ENCODE data around the gene CCDC148. TPM values are rescaled to one million over a fixed set of nuclear protein-coding genes. Genes with fewer than 3 reads are reported as not detected.

CCDC148 gene
- total and polyA plus RNA-seq, 2 experiments from 2014 or later, result 1.2 to 1.8 TPM

- no peak for TF ChIP-seq REST (IDR thresholded peaks at IDR 0.05; ENCODE audit: unreplicated experiment)
- TF ChIP-seq CTCF (conservative IDR thresholded peaks at IDR 0.05; ENCODE audit: low read depth in 2 of 2), result no peak
- no peak for TF ChIP-seq JUNB (IDR thresholded peaks at IDR 0.05; ENCODE audit: unreplicated experiment)
- TF ChIP-seq EZH2phosphoT487 (IDR thresholded peaks at IDR 0.05; ENCODE audit: unreplicated experiment), result no peak
These were observed 46.4 kb downstream of the CCDC148 start (continued) for GRCh38 chr2:158410132-158410531.

GRCh38 chr2:158407031-158407430 lies 49.5 kb downstream of the CCDC148 start:
- H2AFZ ChIP-seq, result no peak overlapping the region
- no peak overlapping the region for H3K27ac ChIP-seq (ENCODE audit: low read depth)
- TF ChIP-seq ZNF331 (CRISPR knock-in tag; IDR thresholded peaks at IDR 0.05; ENCODE audit: low read depth), result no peak
- TF ChIP-seq JUNB (IDR thresholded peaks at IDR 0.05; ENCODE audit: unreplicated experiment), result no peak
- no peak for TF ChIP-seq NANOG (IDR thresholded peaks at IDR 0.05; ENCODE audit: borderline replicate concordance)
- Mint-ChIP-seq H3K36me3 (ENCODE audit: low read depth) (peaks cover 21% of the 10 kb centered on the region; the same call in 2 of the 3 replicates), H3K4me3 (no peak overlapping the region), H3K9me3 (peaks cover 21% of the 10 kb centered on the region), H3K27me3 (ENCODE audit: insufficient read depth, low read depth, poor library complexity) (peaks cover 10% of the 10 kb centered on the region), H3K27ac (no peak overlapping the region), H3K4me1 (peaks cover 17% of the 10 kb centered on the region)
- peaks cover 8% of the 10 kb centered on the region for H3K4me1 ChIP-seq (ENCODE audit: insufficient read depth)
- no peak overlapping the region for H3K4me2 ChIP-seq
- no peaks in the 10 kb centered on the region for H4K20me1 ChIP-seq (replicated peaks; ENCODE audit: insufficient read depth)
- H3K79me2 ChIP-seq (replicated peaks; ENCODE audit: insufficient read depth), result no peaks in the 10 kb centered on the region
- H3K36me3 ChIP-seq (ENCODE audit: insufficient read depth), result 0 out of 2 replicates have a peak, but pooled peaks cover 3% of the 10 kb centered on the region
- ATAC-seq (no peak), DNase-seq (ENCODE audit: low spot score) (no peak)
- H3K27me3 ChIP-seq (ENCODE audit: insufficient read depth), result no peaks in the 10 kb centered on the region
- no peaks in the 10 kb centered on the region for H3K9me2 ChIP-seq (ENCODE audit: insufficient read depth)
- H3K4me3 ChIP-seq, result no peak overlapping the region
- no peaks in the 10 kb centered on the region for H3F3A ChIP-seq (replicated peaks; ENCODE audit: low read depth)

- no peaks in the 10 kb centered on the region for H3K9me2 ChIP-seq (ENCODE audit: insufficient read depth)
- TF ChIP-seq EZH2 (IDR thresholded peaks at IDR 0.05; ENCODE audit: low read depth, unreplicated experiment) (no peak), ZNF462 (CRISPR knock-in tag; IDR thresholded peaks at IDR 0.05) (no peak)
These were observed 51.2 kb downstream of the CCDC148 start for GRCh38 chr2:158405341-158405740.

More at GRCh38 chr2:158405341-158405740, 51.2 kb downstream of the CCDC148 start:
- peaks cover 15% of the 10 kb centered on the region for H3K9me3 Mint-ChIP-seq
- Histone ChIP-seq H3F3A (replicated peaks; ENCODE audit: low read depth) (no peaks in the 10 kb centered on the region), H3K4me2 (no peak overlapping the region), H2AFZ (no peak overlapping the region), H3K4me1 (ENCODE audit: insufficient read depth) (peaks cover 8% of the 10 kb centered on the region; the same call in 1 of the 2 replicates), H3K27me3 (ENCODE audit: insufficient read depth) (no peaks in the 10 kb centered on the region), H3K4me3 (no peak overlapping the region), H3K36me3 (ENCODE audit: insufficient read depth) (0 out of 2 replicates have a peak, but pooled peaks cover 3% of the 10 kb centered on the region), H3K27ac (ENCODE audit: low read depth) (no peak overlapping the region), H4K20me1 (replicated peaks; ENCODE audit: insufficient read depth) (no peaks in the 10 kb centered on the region), H3K79me2 (replicated peaks; ENCODE audit: insufficient read depth) (no peaks in the 10 kb centered on the region)
- H3K4me1 Mint-ChIP-seq, result peaks cover 13% of the 10 kb centered on the region
- no peak overlapping the region for H3K4me3 Mint-ChIP-seq
- no peak overlapping the region for H3K27ac Mint-ChIP-seq
- H3K27me3 Mint-ChIP-seq (ENCODE audit: insufficient read depth, low read depth, poor library complexity), result no peaks in the 10 kb centered on the region
- H3K36me3 Mint-ChIP-seq (ENCODE audit: low read depth), result peaks cover 8% of the 10 kb centered on the region; the same call in 2 of the 3 replicates
- no peak for DNase-seq (ENCODE audit: low spot score)
- no peak for ATAC-seq

All from GM23338 (cell line).